Neural crest cell (in vitro differentiated cells): ENCODE measurements around the gene TPR. TPM values are rescaled to one million over a fixed set of nuclear protein-coding genes. Genes with fewer than 3 reads are reported as not detected.

Source experiments
- DNase-seq: peaks from one replicate; pipeline ENCODE4 v3.0.0; 2021; ENCODE audit warnings: low read depth, mixed read lengths, low spot score
- H3K27ac Mint-ChIP-seq: one replicate; pipeline ENCODE4 v1.8.0; 2021; ENCODE audit warnings: mild to moderate bottlenecking, mixed read lengths; ENCODE audit not compliant: unreplicated experiment
- H3K27me3 Mint-ChIP-seq: 2 replicates; pipeline ENCODE4 v1.8.0; 2021; ENCODE audit warnings: low read depth, mild to moderate bottlenecking, mixed read lengths
- H3K36me3 Mint-ChIP-seq: 2 replicates; pipeline ENCODE4 v1.8.0; 2021; ENCODE audit warnings: low read depth, mild to moderate bottlenecking, mixed read lengths
- H3K4me1 Mint-ChIP-seq: 2 replicates; pipeline ENCODE4 v1.8.0; 2021; ENCODE audit warnings: mixed read lengths
- H3K4me3 Mint-ChIP-seq: one replicate; pipeline ENCODE4 v1.8.0; 2021; ENCODE audit warnings: mild to moderate bottlenecking, mixed read lengths
- H3K9me3 Mint-ChIP-seq: 2 replicates; pipeline ENCODE4 v1.8.0; 2021; ENCODE audit warnings: mixed read lengths
- CTCF ChIP-seq: fragments of 200-600 bp; sonication (generic); conservative IDR thresholded peaks from 2 replicates; pipeline ENCODE4 v1.5.0; 2021; ENCODE audit warnings: antibody characterized with exemption, mild to moderate bottlenecking
- total RNA-seq: library from RNA; stranded (reverse); gene quantifications from 2 replicates; pipeline ENCODE4 v1.2.1, GENCODE V29; 2021

TPR gene
- total RNA-seq, 1 donor from 2014 or later: 133 TPM

DNA sequence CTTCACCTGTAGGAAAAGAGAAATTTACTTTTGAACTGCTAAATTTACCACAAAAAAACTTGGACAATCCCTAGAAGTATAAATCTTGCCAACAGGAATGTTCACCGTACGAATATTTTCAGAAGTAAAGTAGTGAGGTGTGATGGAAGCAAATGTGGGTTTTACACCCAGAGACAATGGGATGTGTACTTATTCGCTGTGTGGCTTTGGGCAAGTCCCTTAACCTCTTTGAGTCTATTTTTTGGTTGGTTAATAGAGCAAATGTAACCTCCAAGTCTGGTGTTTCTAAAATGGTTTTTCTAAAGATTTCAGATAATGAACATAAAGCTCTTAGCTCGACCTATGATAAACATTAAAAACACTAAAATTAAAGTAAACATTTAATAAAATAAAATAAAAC lies 51.2 kb downstream of the TPR start:
- Mint-ChIP-seq H3K36me3 (peaks cover 11% of the 10 kb centered on the region), H3K4me1 (no peaks in the 10 kb centered on the region), H3K9me3 (no peaks in the 10 kb centered on the region), H3K4me3 (no peak overlapping the region), H3K27me3 (no peaks in the 10 kb centered on the region), H3K27ac (no peak overlapping the region)
- no peak for TF ChIP-seq CTCF
- no peak for DNase-seq

DNA sequence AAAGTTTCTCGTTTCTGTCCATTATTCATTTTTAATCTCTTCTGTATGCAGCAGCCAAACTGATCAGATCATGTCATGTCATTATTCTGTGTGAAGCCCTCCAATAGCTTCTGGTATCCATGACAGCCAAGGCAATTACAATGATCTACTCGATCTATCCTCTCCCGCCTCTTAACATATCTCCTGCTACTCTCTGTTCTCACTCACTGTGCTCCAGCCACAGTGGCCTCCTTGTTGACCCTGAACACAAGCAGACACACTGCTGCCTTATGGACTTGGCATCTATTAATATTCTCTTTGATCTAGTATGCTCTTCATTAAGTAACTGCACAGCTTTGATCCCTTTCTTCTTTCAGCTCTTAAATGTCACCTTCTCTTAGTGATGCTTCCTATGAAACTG lies 59.5 kb downstream of the TPR start:
- H3K4me3 Mint-ChIP-seq: no peak overlapping the region
- peaks cover 7% of the 10 kb centered on the region for H3K4me1 Mint-ChIP-seq
- no peak for TF ChIP-seq CTCF
- H3K9me3 Mint-ChIP-seq: no peaks in the 10 kb centered on the region
- peaks cover 8% of the 10 kb centered on the region for H3K36me3 Mint-ChIP-seq
- H3K27me3 Mint-ChIP-seq: no peaks in the 10 kb centered on the region
- H3K27ac Mint-ChIP-seq: peak overlapping the region; percentile 8
- DNase-seq: no peak

- Mint-ChIP-seq H3K4me3 (no peak overlapping the region), H3K27ac (no peak overlapping the region), H3K9me3 (no peaks in the 10 kb centered on the region), H3K27me3 (no peaks in the 10 kb centered on the region), H3K36me3 (peaks cover 12% of the 10 kb centered on the region), H3K4me1 (peaks cover 7% of the 10 kb centered on the region)
- no peak for TF ChIP-seq CTCF
- no peak for DNase-seq
Measured at GRCh38 chr1:186311375-186312051, 63.5 kb downstream of the TPR start.

DNA sequence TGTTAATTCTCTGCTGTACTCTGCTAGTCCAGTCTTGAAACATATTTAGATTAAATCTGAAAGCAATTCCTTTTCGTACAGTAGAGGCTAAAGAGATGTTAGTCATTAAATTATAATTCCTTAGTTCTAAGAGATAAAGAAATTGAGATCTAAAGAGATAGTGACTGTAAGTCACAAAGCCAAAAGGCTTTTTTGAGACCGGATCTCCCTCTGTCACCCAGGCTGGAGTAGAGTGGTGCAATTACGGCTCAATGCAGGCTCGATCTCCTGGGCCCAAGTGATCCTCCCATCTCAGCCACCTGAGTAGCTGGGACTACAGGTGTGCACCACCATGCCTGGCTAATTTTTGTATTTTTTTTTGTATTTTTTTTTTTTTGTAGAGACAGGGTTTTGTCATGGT lies 64.7 kb downstream of the TPR start:
- H3K4me3 Mint-ChIP-seq: no peak overlapping the region
- peaks cover under 1% of the 10 kb centered on the region for H3K4me1 Mint-ChIP-seq
- H3K36me3 Mint-ChIP-seq: peaks cover 7% of the 10 kb centered on the region
- H3K27ac Mint-ChIP-seq: no peak overlapping the region
- no peak for DNase-seq
- no peak for TF ChIP-seq CTCF
- no peaks in the 10 kb centered on the region for H3K9me3 Mint-ChIP-seq
- H3K27me3 Mint-ChIP-seq: no peaks in the 10 kb centered on the region

DNA sequence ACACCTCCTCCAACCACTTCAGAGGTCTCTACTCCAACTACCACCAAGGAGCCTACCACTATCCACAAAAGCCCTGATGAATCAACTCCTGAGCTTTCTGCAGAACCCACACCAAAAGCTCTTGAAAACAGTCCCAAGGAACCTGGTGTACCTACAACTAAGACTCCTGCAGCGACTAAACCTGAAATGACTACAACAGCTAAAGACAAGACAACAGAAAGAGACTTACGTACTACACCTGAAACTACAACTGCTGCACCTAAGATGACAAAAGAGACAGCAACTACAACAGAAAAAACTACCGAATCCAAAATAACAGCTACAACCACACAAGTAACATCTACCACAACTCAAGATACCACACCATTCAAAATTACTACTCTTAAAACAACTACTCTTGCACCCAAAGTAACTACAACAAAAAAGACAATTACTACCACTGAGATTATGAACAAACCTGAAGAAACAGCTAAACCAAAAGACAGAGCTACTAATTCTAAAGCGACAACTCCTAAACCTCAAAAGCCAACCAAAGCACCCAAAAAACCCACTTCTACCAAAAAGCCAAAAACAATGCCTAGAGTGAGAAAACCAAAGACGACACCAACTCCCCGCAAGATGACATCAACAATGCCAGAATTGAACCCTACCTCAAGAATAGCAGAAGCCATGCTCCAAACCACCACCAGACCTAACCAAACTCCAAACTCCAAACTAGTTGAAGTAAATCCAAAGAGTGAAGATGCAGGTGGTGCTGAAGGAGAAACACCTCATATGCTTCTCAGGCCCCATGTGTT lies 66.6 kb downstream of the TPR start:
- peaks cover 6% of the 10 kb centered on the region for H3K36me3 Mint-ChIP-seq
- H3K27me3 Mint-ChIP-seq: peaks cover 3% of the 10 kb centered on the region
- DNase-seq: no peak
- no peak overlapping the region for H3K27ac Mint-ChIP-seq
- H3K4me3 Mint-ChIP-seq: no peak overlapping the region
- H3K9me3 Mint-ChIP-seq: no peaks in the 10 kb centered on the region
- no peak for TF ChIP-seq CTCF
- H3K4me1 Mint-ChIP-seq: no peaks in the 10 kb centered on the region
